Endothelial cell of umbilical vein (primary cell): Measurements from ENCODE around the gene STPG4. TPM values are rescaled to one million over a fixed set of nuclear protein-coding genes. Genes with fewer than 3 reads are reported as not detected.
A peak's percentile ranks its signal among the peaks of the same experiment; 100 is the strongest.

Source experiments
- BruUV-seq: library from RNA; stranded (reverse); fragments of 400-500 nt; replicated peaks from 2 replicates; lab custom pipeline; 2021; lab: Mats Ljungman, UMichigan
- CTCF ChIA-PET: fragments of 300-600, 350-600 bp; sonication (Branson Sonifier 250); formaldehyde crosslinking; loops from one replicate; lab custom pipeline; 2021; ENCODE audit warnings: antibody characterized with exemption, inconsistent platforms; lab: Charles Lee
- POLR2A ChIA-PET: fragments of 300-600, 350-600 bp; sonication (Branson Sonifier 250); formaldehyde crosslinking; loops from one replicate; lab custom pipeline; 2021; ENCODE audit warnings: antibody characterized with exemption, inconsistent platforms; lab: Charles Lee
- DNase-seq: peaks from one replicate; pipeline ENCODE4 v3.0.0-alpha.2; 2011; ENCODE audit warnings: low read depth, low spot score
- FAIRE-seq: peaks from 2 replicates; lab custom pipeline; 2011; peaks lifted over from hg19 to GRCh38; lab: Jason Lieb, UNC
- H2AFZ ChIP-seq: 2 replicates; pipeline ENCODE4 v1.6.0; 2012; ENCODE audit warnings: low read depth, low read length, control low read depth, inconsistent platforms
- H3K27ac ChIP-seq: 2 replicates; pipeline ENCODE4 v1.5.1; 2011; ENCODE audit warnings: low read depth, mild to moderate bottlenecking, control low read depth, low read length, moderate library complexity; ENCODE audit not compliant: insufficient read depth
- H3K27me3 ChIP-seq, 2 experiments: 2 replicates each; pipeline versions ENCODE4 v1.6.0 to v1.6.1; 2011; ENCODE audit warnings: low read length in 2 of 2, mixed read lengths in 1 of 2; ENCODE audit not compliant: control insufficient read depth in 2 of 2, insufficient read depth in 2 of 2
- H3K36me3 ChIP-seq, 2 experiments: 2 replicates in 1 of 2; 3 replicates in 1 of 2; pipeline ENCODE4 v1.5.1; 2011; ENCODE audit warnings: low read length in 2 of 2, mild to moderate bottlenecking in 1 of 2, moderate library complexity in 1 of 2; ENCODE audit not compliant: control insufficient read depth in 2 of 2, insufficient read depth in 2 of 2; ENCODE audit errors: extremely low read depth in 1 of 2
- H3K4me1 ChIP-seq: 3 replicates; pipeline ENCODE4 v1.5.1; 2011; ENCODE audit warnings: mild to moderate bottlenecking, low read length; ENCODE audit not compliant: control insufficient read depth, insufficient read depth; ENCODE audit errors: extremely low read depth
- H3K4me2 ChIP-seq: 2 replicates; pipeline ENCODE4 v1.6.1; 2011; ENCODE audit warnings: low read length, control low read depth, mixed read lengths; ENCODE audit not compliant: insufficient read depth
- H3K4me3 ChIP-seq, 3 experiments: fragments of 200-600 bp in 1 of 3; sonication (generic), shearing (Covaris generic) in 1 of 3; replicated peaks in 1 of 3; 2 replicates each; pipeline ENCODE4 v1.5.1; 2011 to 2016; ENCODE audit warnings: control low read depth in 3 of 3, low read length in 3 of 3, mild to moderate bottlenecking in 2 of 3, inconsistent platforms in 1 of 3, low read depth in 1 of 3, moderate library complexity in 1 of 3; ENCODE audit not compliant: insufficient read depth in 1 of 3
- H3K79me2 ChIP-seq: 2 replicates; pipeline ENCODE4 v1.6.0; 2012; ENCODE audit warnings: low read length, inconsistent platforms; ENCODE audit not compliant: control insufficient read depth, insufficient read depth
- H3K9ac ChIP-seq: replicated peaks from 2 replicates; pipeline ENCODE3; 2011; ENCODE audit warnings: low read length, control low read depth; ENCODE audit not compliant: insufficient read depth; ENCODE audit errors: extremely low read depth
- H3K9me1 ChIP-seq: replicated peaks from 3 replicates; pipeline ENCODE4 v1.6.0; 2011; ENCODE audit warnings: mild to moderate bottlenecking, low read length; ENCODE audit not compliant: control insufficient read depth, insufficient read depth; ENCODE audit errors: extremely low read depth
- H3K9me3 ChIP-seq: replicated peaks from 2 replicates; pipeline ENCODE4 v1.5.1; 2012; ENCODE audit warnings: low read length, inconsistent platforms; ENCODE audit not compliant: control insufficient read depth, insufficient read depth
- H4K20me1 ChIP-seq: replicated peaks from 2 replicates; pipeline ENCODE3; 2011; ENCODE audit warnings: mild to moderate bottlenecking, low read length; ENCODE audit not compliant: control insufficient read depth, insufficient read depth; ENCODE audit errors: extremely low read depth
- EZH2 ChIP-seq: IDR thresholded peaks from 2 replicates; pipeline ENCODE4 v1.6.1; 2012; ENCODE audit warnings: borderline replicate concordance, low read depth, mild to moderate bottlenecking, moderate library complexity, low read length, inconsistent platforms; ENCODE audit not compliant: severe bottlenecking
- GATA2 ChIP-seq: IDR thresholded peaks from 2 replicates; pipeline ENCODE4 v1.7.0; 2011; ENCODE audit warnings: low read depth, mild to moderate bottlenecking, moderate library complexity, mixed read lengths, low read length; ENCODE audit not compliant: insufficient read length, insufficient read depth
- JUN ChIP-seq: IDR thresholded peaks from 2 replicates; pipeline ENCODE4 v1.6.1; 2011; ENCODE audit warnings: borderline replicate concordance, low read depth; ENCODE audit not compliant: insufficient read length, insufficient read depth
- MAX ChIP-seq: IDR thresholded peaks from 2 replicates; pipeline ENCODE4 v1.6.1; 2011; ENCODE audit not compliant: insufficient read depth, insufficient read length
- MYC ChIP-seq: IDR thresholded peaks from one replicate; pipeline ENCODE4 v1.6.1; 2011; ENCODE audit warnings: mild to moderate bottlenecking, low read depth, low read length
- POLR2A ChIP-seq: IDR thresholded peaks from 2 replicates; pipeline ENCODE4 v1.6.1; 2012; ENCODE audit warnings: low read depth, mild to moderate bottlenecking, control low read depth, low read length
- dilution Hi-C: fragments of 300-500 bp; cut with MboI; formaldehyde crosslinking; loops from one replicate; pipeline ENCODE4 v1.15.0; 2019; ENCODE audit warnings: low sequenced_read_pairs; ENCODE audit not compliant: extremely low pct_ligation_motif_present
- intact Hi-C: fragments of 100-400 bp; cut with micrococcal nuclease; formaldehyde crosslinking; loops from one replicate; pipeline ENCODE4 v1.10.0; 2022
- polyA plus RNA-seq, 4 experiments: library from polyadenylated mRNA; depleted of rRNA in 3 of 4; stranded (reverse) in 3 of 4; unstranded in 1 of 4; fragments of >200 nt; gene quantifications; 2 replicates each; pipeline versions ENCODE4 v1.2.1 to v1.2.3, GENCODE V29; 2011 to 2012; ENCODE audit warnings: missing spikeins in 1 of 4
- total RNA-seq: library from RNA; stranded (reverse); gene quantifications from 2 replicates; pipeline ENCODE4 v1.2.3, GENCODE V29; 2021
- TF ChIP-seq, protein P1 (sequence below), 2 donors: IDR thresholded peaks; 1 replicate in 1 of 2; 2 replicates in 1 of 2; pipeline ENCODE4 v1.5.1; 2011; ENCODE audit warnings: low read length in 2 of 2, mild to moderate bottlenecking in 2 of 2, moderate library complexity in 2 of 2, control low read depth in 1 of 2, inconsistent platforms in 1 of 2, low read depth in 1 of 2; ENCODE audit not compliant: insufficient read depth in 1 of 2; ENCODE audit errors: extremely low read depth in 1 of 2

The STPG4 gene
- total and polyA plus RNA-seq, 2 donors (not counting 3 experiments of a cell fraction or from before 2014, with no cell fraction given), result 0.53 TPM; not detected in 1

DNA sequence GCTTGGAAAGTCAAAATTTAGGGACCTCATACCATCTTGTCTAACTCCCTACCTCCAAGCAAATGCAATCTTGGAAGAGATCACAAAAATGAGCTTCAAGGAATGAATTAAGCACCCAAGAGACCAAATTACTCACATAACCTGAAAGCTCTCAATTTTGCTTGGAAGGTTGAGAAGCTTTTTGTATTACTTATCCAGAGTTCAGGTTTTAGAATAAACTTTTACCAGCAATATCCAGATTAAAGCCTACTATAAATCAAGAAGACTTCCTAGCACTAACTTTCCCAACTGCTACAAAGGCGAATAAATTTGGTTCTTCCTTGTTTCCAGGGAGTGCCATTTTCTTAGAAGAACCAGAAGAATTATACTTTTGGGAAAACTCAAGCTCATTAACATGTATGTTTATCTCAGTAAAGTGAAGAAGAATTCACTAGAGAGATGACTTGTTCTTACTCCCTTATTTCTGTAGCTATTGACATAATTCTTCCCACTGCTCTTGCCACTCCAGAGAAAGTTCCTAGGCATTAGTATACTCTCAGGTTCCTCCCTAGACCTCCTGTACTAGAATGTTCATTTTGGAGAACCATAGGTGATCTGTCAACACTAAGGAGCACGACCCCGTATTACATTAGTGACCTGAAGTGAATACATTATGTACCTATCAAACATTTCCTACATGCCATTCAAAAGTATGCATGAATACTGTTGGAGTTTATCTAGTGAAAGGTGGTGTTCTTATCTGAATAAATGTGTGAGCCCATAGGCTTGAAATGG lies 18.0 kb upstream of the STPG4 start:
- FAIRE-seq, result no peak
- no peak for TF ChIP-seq GATA2
- TF ChIP-seq MYC, result no peak
- TF ChIP-seq, protein P1, sequence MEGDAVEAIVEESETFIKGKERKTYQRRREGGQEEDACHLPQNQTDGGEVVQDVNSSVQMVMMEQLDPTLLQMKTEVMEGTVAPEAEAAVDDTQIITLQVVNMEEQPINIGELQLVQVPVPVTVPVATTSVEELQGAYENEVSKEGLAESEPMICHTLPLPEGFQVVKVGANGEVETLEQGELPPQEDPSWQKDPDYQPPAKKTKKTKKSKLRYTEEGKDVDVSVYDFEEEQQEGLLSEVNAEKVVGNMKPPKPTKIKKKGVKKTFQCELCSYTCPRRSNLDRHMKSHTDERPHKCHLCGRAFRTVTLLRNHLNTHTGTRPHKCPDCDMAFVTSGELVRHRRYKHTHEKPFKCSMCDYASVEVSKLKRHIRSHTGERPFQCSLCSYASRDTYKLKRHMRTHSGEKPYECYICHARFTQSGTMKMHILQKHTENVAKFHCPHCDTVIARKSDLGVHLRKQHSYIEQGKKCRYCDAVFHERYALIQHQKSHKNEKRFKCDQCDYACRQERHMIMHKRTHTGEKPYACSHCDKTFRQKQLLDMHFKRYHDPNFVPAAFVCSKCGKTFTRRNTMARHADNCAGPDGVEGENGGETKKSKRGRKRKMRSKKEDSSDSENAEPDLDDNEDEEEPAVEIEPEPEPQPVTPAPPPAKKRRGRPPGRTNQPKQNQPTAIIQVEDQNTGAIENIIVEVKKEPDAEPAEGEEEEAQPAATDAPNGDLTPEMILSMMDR (IDR thresholded peaks at IDR 0.05; ENCODE audit: extremely low read depth in 1 of 2, insufficient read depth in 1 of 2, low read depth in 1 of 2, low read length in 2 of 2), result no peak
- no peak for TF ChIP-seq EZH2
- TF ChIP-seq JUN, result no peak
- TF ChIP-seq MAX, result no peak
- no peak for TF ChIP-seq POLR2A

More for the DNA sequence above, 18.0 kb upstream of the STPG4 start:
- Histone ChIP-seq H3K9me1 (no peaks in the 10 kb centered on the region), H3K36me3 (peaks cover 2 to 11% of the 10 kb centered on the region in 2 experiments), H3K79me2 (peaks cover 82% of the 10 kb centered on the region), H3K27ac (peak overlapping the region; percentile 3), H4K20me1 (peaks cover 12% of the 10 kb centered on the region), H2AFZ (no peak overlapping the region), H3K9me3 (no peaks in the 10 kb centered on the region), H3K4me1 (peaks cover 41% of the 10 kb centered on the region), H3K9ac (peak overlapping the region; percentile 13), H3K27me3 (no peaks in the 10 kb centered on the region), H3K4me2 (peak overlapping the region; percentile 97), H3K4me3 (peak overlapping the region in 2 of 3 experiments; percentile 90 to 91)
- dilution Hi-C loops (no loop called here), intact Hi-C loops (loop anchor here (5.0 kb wide), 1 partner anchor 86 kb away; no protein-coding TSS in a partner anchor)
- BruUV-seq, result no TSS peak
- ChIA-PET CTCF (interaction anchor here (0.7 to 3.8 kb wide), 10 partner anchors 14 to 169 kb away, joined by 3 to 24 read pairs (median 3); no protein-coding TSS in a partner anchor), POLR2A (interaction anchor here (0.7 to 1.4 kb wide), 3 partner anchors 9 to 548 kb away, joined by 4 to 10 read pairs (median 5); no protein-coding TSS in a partner anchor)
- no peak for DNase-seq
